ENCODE results near the gene OR10T2.

The OR10T2 gene

GRCh38 chr1:158417586-158417985 is 18.3 kb upstream of the OR10T2 start (continued):
- TF ChIP-seq ZNF704 (tag by site-specific recombination; IDR thresholded peaks at IDR 0.05) (no peak), ZNF791 (tag by site-specific recombination; IDR thresholded peaks at IDR 0.05) (no peak), KLF17 (tag by site-specific recombination; IDR thresholded peaks at IDR 0.05) (no peak)

- Histone ChIP-seq H3K4me1 (ENCODE audit: control insufficient read depth, insufficient read depth, low read length) (no peaks in the 10 kb centered on the region), H3K27ac (ENCODE audit: extremely low read depth, low read depth, low read length) (no peak overlapping the region), H3K36me3 (ENCODE audit: control insufficient read depth in 2 of 2, insufficient read depth in 1 of 2, low read length in 2 of 2) (no peaks in the 10 kb centered on the region), H3K4me3 (ENCODE audit: low read depth, low read length) (no peak overlapping the region), H3K9me3 (ENCODE audit: control insufficient read depth, insufficient read depth, low read depth, low read length) (no peaks in the 10 kb centered on the region)
- CTCF ChIA-PET, result no interaction called here
- no peak for TF ChIP-seq ZNF596 (tag by site-specific recombination; IDR thresholded peaks at IDR 0.05)
- no peak for TF ChIP-seq ZNF785 (tag by site-specific recombination; IDR thresholded peaks at IDR 0.05)
- no peak for TF ChIP-seq ZNF248 (tag by site-specific recombination; IDR thresholded peaks at IDR 0.05)
- no peak for TF ChIP-seq GLI2 (tag by site-specific recombination; IDR thresholded peaks at IDR 0.05; ENCODE audit: borderline replicate concordance, low read depth)
- no peak for TF ChIP-seq ZBTB6 (tag by site-specific recombination; IDR thresholded peaks at IDR 0.05)
- no peak for TF ChIP-seq ZNF677 (tag by site-specific recombination; IDR thresholded peaks at IDR 0.05)
- TF ChIP-seq ZNF394 (tag by site-specific recombination; IDR thresholded peaks at IDR 0.05; ENCODE audit: borderline replicate concordance), result no peak
- no peak for TF ChIP-seq ZFP69B (tag by site-specific recombination; IDR thresholded peaks at IDR 0.05)
- POLR2A ChIA-PET, result no interaction called here
Measured at GRCh38 chr1:158414651-158415345, 15.5 kb upstream of the OR10T2 start.

GRCh38 chr1:158407092-158407491 is 7.8 kb upstream of the OR10T2 start:
- ChIA-PET POLR2A (no interaction called here), CTCF (no interaction called here)
- Histone ChIP-seq H3K36me3 (ENCODE audit: control insufficient read depth in 2 of 2, insufficient read depth in 1 of 2, low read length in 2 of 2) (no peaks in the 10 kb centered on the region), H3K27ac (ENCODE audit: extremely low read depth, low read depth, low read length) (no peak overlapping the region), H3K4me1 (ENCODE audit: control insufficient read depth, insufficient read depth, low read length) (no peaks in the 10 kb centered on the region), H3K4me3 (ENCODE audit: low read depth, low read length) (no peak overlapping the region), H3K9me3 (ENCODE audit: control insufficient read depth, insufficient read depth, low read depth, low read length) (no peaks in the 10 kb centered on the region)
- no peak for TF ChIP-seq MYNN (tag by site-specific recombination; IDR thresholded peaks at IDR 0.05; ENCODE audit: borderline replicate concordance)
- no peak for TF ChIP-seq ZNF776 (tag by site-specific recombination; IDR thresholded peaks at IDR 0.05; ENCODE audit: borderline replicate concordance)
- no peak for TF ChIP-seq ZNF843 (tag by site-specific recombination; IDR thresholded peaks at IDR 0.05)
- TF ChIP-seq ZBTB26 (tag by site-specific recombination; optimal IDR thresholded peaks at IDR 0.05), result no peak
- no peak for TF ChIP-seq BCL11B (tag by site-specific recombination; IDR thresholded peaks at IDR 0.05; ENCODE audit: low read depth)
- no peak for TF ChIP-seq ZNF280C (tag by site-specific recombination; IDR thresholded peaks at IDR 0.05)
- TF ChIP-seq INSM2 (tag by site-specific recombination; IDR thresholded peaks at IDR 0.05), result no peak
- TF ChIP-seq ZNF362 (tag by site-specific recombination; IDR thresholded peaks at IDR 0.05), result no peak
- TF ChIP-seq ZNF335 (tag by site-specific recombination; conservative IDR thresholded peaks at IDR 0.05), result no peak
- TF ChIP-seq ZNF768 (tag by site-specific recombination; IDR thresholded peaks at IDR 0.05), result no peak
- TF ChIP-seq ZNF544 (tag by site-specific recombination; IDR thresholded peaks at IDR 0.05), result no peak

All from HEK293 (cell line).